Panc1 (cell line): ENCODE data around the gene ITGA8. TPM values are rescaled to one million over a fixed set of nuclear protein-coding genes. Genes with fewer than 3 reads are reported as not detected.

Source experiments
- ATAC-seq: fragments of 200-7000 bp; cut with Tn5 transposase; 2 replicates; pipeline ENCODE4 v1.9.1; 2020; ENCODE audit warnings: mild to moderate bottlenecking, moderate library complexity
- BruUV-seq: library from RNA; stranded (reverse); fragments of 400-500 nt; replicated peaks from 2 replicates; lab custom pipeline; 2021; lab: Mats Ljungman, UMichigan
- CTCF ChIA-PET: fragments of 300-600 bp; sonication (Branson Sonifier 250); formaldehyde crosslinking; loops from one replicate; lab custom pipeline; 2022; ENCODE audit warnings: antibody characterized with exemption; lab: Charles Lee
- POLR2A ChIA-PET: fragments of 300-600 bp; sonication (Branson Sonifier 250); formaldehyde crosslinking; loops from one replicate; lab custom pipeline; 2022; ENCODE audit warnings: antibody characterized with exemption; lab: Charles Lee
- DNase-seq: peaks from one replicate; pipeline ENCODE4 v3.0.0-alpha.2; 2010; ENCODE audit warnings: low read depth, low spot score
- H3K27ac ChIP-seq: 2 replicates; pipeline ENCODE4 v1.5.1; 2011; ENCODE audit warnings: mild to moderate bottlenecking, low read length, inconsistent platforms
- H3K27me3 ChIP-seq: fragments of 200-500 bp; sonication (Bioruptor generic); 2 replicates; pipeline ENCODE4 v1.6.0; 2014; ENCODE audit warnings: low read length, inconsistent platforms; ENCODE audit not compliant: control insufficient read depth, insufficient read depth
- H3K36me3 ChIP-seq: fragments of 200-500 bp; sonication (Bioruptor generic); 2 replicates; pipeline ENCODE4 v1.5.1; 2014; ENCODE audit warnings: inconsistent platforms, mild to moderate bottlenecking, low read length, moderate library complexity; ENCODE audit not compliant: control insufficient read depth, insufficient read depth
- H3K4me1 ChIP-seq: 2 replicates; pipeline ENCODE4 v1.5.1; 2011; ENCODE audit warnings: inconsistent platforms, mild to moderate bottlenecking, low read length, moderate library complexity; ENCODE audit not compliant: control insufficient read depth, insufficient read depth
- H3K4me3 ChIP-seq, 2 experiments: 2 replicates each; pipeline ENCODE4 v1.5.1; 2011 to 2012; ENCODE audit warnings: low read depth in 2 of 2, low read length in 2 of 2, mild to moderate bottlenecking in 2 of 2, inconsistent platforms in 1 of 2, moderate library complexity in 1 of 2
- H3K9me3 ChIP-seq: fragments of 200-500 bp; sonication (Bioruptor generic); 2 replicates; pipeline ENCODE4 v1.5.1; 2014; ENCODE audit warnings: low read depth, mild to moderate bottlenecking, inconsistent platforms, low read length, moderate library complexity; ENCODE audit not compliant: control insufficient read depth, insufficient read depth
- POLR2AphosphoS5 ChIP-seq: IDR thresholded peaks from 2 replicates; pipeline ENCODE4 v1.6.1; 2012; ENCODE audit warnings: mild to moderate bottlenecking, low read depth, low read length, moderate library complexity
- REST ChIP-seq, 2 experiments: IDR thresholded peaks; 2 replicates each; pipeline ENCODE4 v1.6.1; 2011 to 2012; ENCODE audit warnings: low read depth in 2 of 2, control low read depth in 1 of 2, low read length in 1 of 2, mild to moderate bottlenecking in 1 of 2, moderate library complexity in 1 of 2; ENCODE audit not compliant: insufficient read depth in 1 of 2
- SIN3A ChIP-seq: IDR thresholded peaks from 2 replicates; pipeline ENCODE4 v1.6.1; 2012; ENCODE audit warnings: low read depth, mild to moderate bottlenecking, low read length, moderate library complexity, borderline replicate concordance; ENCODE audit not compliant: insufficient read depth
- TCF7L2 ChIP-seq: IDR thresholded peaks from 2 replicates; pipeline ENCODE4 v1.6.1; 2011; ENCODE audit warnings: mild to moderate bottlenecking, low read depth, low read length, inconsistent platforms
- in situ Hi-C: cut with HindIII; loops from 2 replicates; pipeline ENCODE4 v1.10.0; 2016; ENCODE audit warnings: low sequenced_read_pairs, low pct_unique_long_range_greater_than_20kb
- intact Hi-C: fragments of 100-400 bp; cut with micrococcal nuclease; formaldehyde crosslinking; loops from one replicate; pipeline ENCODE4 v1.10.0; 2022; ENCODE audit not compliant: unreplicated experiment
- total RNA-seq: library from RNA; stranded (reverse); gene quantifications from one replicate; pipeline ENCODE4 v1.2.1, GENCODE V29; 2021; ENCODE audit not compliant: unreplicated experiment
- TF ChIP-seq, protein P1 (sequence below): fragments of 450-650 bp; IDR thresholded peaks from 2 replicates; pipeline ENCODE4 v1.5.1; 2017; ENCODE audit warnings: mild to moderate bottlenecking

Gene ITGA8
- total RNA-seq, 1 experiment from 2014 or later, result 0.18 TPM

GRCh38 chr10:15703944-15704580, 15.7 kb downstream of the ITGA8 start:
- intact Hi-C loops, result no loop called here
- ATAC-seq (no peak), DNase-seq (no peak)
- H3K27me3 ChIP-seq, result no peaks in the 10 kb centered on the region
- H3K4me1 ChIP-seq, result no peaks in the 10 kb centered on the region
- no peak overlapping the region for H3K4me3 ChIP-seq
- in situ Hi-C loops, result no loop called here
- no peaks in the 10 kb centered on the region for H3K36me3 ChIP-seq
- no peak overlapping the region for H3K27ac ChIP-seq
- no peaks in the 10 kb centered on the region for H3K9me3 ChIP-seq
- CTCF ChIA-PET, result no interaction called here
- POLR2A ChIA-PET, result no interaction called here
- BruUV-seq, result no TSS peak
- TF ChIP-seq POLR2AphosphoS5 (no peak), REST (IDR thresholded peaks at IDR 0.05; ENCODE audit: insufficient read depth in 1 of 2, low read depth in 2 of 2, low read length in 1 of 2) (no peak), TCF7L2 (no peak), SIN3A (no peak)
- TF ChIP-seq, protein P1, sequence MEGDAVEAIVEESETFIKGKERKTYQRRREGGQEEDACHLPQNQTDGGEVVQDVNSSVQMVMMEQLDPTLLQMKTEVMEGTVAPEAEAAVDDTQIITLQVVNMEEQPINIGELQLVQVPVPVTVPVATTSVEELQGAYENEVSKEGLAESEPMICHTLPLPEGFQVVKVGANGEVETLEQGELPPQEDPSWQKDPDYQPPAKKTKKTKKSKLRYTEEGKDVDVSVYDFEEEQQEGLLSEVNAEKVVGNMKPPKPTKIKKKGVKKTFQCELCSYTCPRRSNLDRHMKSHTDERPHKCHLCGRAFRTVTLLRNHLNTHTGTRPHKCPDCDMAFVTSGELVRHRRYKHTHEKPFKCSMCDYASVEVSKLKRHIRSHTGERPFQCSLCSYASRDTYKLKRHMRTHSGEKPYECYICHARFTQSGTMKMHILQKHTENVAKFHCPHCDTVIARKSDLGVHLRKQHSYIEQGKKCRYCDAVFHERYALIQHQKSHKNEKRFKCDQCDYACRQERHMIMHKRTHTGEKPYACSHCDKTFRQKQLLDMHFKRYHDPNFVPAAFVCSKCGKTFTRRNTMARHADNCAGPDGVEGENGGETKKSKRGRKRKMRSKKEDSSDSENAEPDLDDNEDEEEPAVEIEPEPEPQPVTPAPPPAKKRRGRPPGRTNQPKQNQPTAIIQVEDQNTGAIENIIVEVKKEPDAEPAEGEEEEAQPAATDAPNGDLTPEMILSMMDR, result no peak

- CTCF ChIA-PET, result no interaction called here
- no peaks in the 10 kb centered on the region for H3K27me3 ChIP-seq
- H3K4me1 ChIP-seq, result no peaks in the 10 kb centered on the region
- no peak overlapping the region for H3K4me3 ChIP-seq
- intact Hi-C loops (no loop called here), in situ Hi-C loops (no loop called here)
- no TSS peak for BruUV-seq
- no peak for DNase-seq
- H3K27ac ChIP-seq, result no peak overlapping the region
- TF ChIP-seq, protein P1, result no peak
- TF ChIP-seq POLR2AphosphoS5 (no peak), SIN3A (no peak)
- H3K9me3 ChIP-seq, result no peaks in the 10 kb centered on the region
- H3K36me3 ChIP-seq, result no peaks in the 10 kb centered on the region
- no peak for ATAC-seq
- POLR2A ChIA-PET, result no interaction called here
Measured at GRCh38 chr10:15703151-15703880, 16.4 kb downstream of the ITGA8 start.
